Measurements from ENCODE around the gene ATP1B1. TPM values are rescaled to one million over a fixed set of nuclear protein-coding genes. Genes with fewer than 3 reads are reported as not detected.

ATP1B1 gene
- total RNA-seq, 1 experiment from 2014 or later = 20.2 TPM

GRCh38 chr1:169060919-169061639 lies 45.4 kb upstream of the ATP1B1 start:
- ChIA-PET CTCF (no interaction called here), POLR2A (ENCODE audit: low non-redundant PET) (interaction anchor here (0.6 kb wide), 1 partner anchor 1984 kb away, joined by 8 read pairs; no protein-coding TSS in a partner anchor)

GRCh38 chr1:169062152-169062551 lies 44.3 kb upstream of the ATP1B1 start:
- no peaks in the 10 kb centered on the region for H3K36me3 ChIP-seq (ENCODE audit: insufficient read depth, low read length, poor library complexity, severe bottlenecking)
- DNase-seq (ENCODE audit: low spot score) = no peak
- no peak for TF ChIP-seq CTCF (conservative IDR thresholded peaks at IDR 0.05; ENCODE audit: low read depth, low read length)
- TF ChIP-seq EZH2 (IDR thresholded peaks at IDR 0.05; ENCODE audit: borderline replicate concordance, low read depth, low read length, poor library complexity, severe bottlenecking) = no peak
- intact Hi-C loops (cut with micrococcal nuclease; ENCODE audit: unreplicated experiment) = no loop called here
- BruUV-seq (replicated peaks) = no TSS peak
- ChIA-PET POLR2A (ENCODE audit: low non-redundant PET) (interaction anchor here (0.6 kb wide), 1 partner anchor 1983 kb away, joined by 8 read pairs; no protein-coding TSS in a partner anchor), CTCF (no interaction called here)
- no peak overlapping the region for H3K4me3 ChIP-seq (ENCODE audit: low read depth, low read length, poor library complexity, severe bottlenecking)
- no peak overlapping the region for H3K27ac ChIP-seq (ENCODE audit: low read depth, low read length, poor library complexity, severe bottlenecking)
- no peaks in the 10 kb centered on the region for H3K9me3 ChIP-seq (ENCODE audit: low read depth, low read length, poor library complexity, severe bottlenecking)
- H3K27me3 ChIP-seq (replicated peaks; ENCODE audit: insufficient read depth, low read depth, low read length, poor library complexity) = no peaks in the 10 kb centered on the region
- H3K4me1 ChIP-seq (ENCODE audit: insufficient read depth, low read length, poor library complexity, severe bottlenecking) = no peaks in the 10 kb centered on the region

More at GRCh38 chr1:169060919-169061639, 45.4 kb upstream of the ATP1B1 start:
- no peak for DNase-seq (ENCODE audit: low spot score)
- intact Hi-C loops (cut with micrococcal nuclease; ENCODE audit: unreplicated experiment) = no loop called here
- no peaks in the 10 kb centered on the region for H3K27me3 ChIP-seq (replicated peaks; ENCODE audit: insufficient read depth, low read depth, low read length, poor library complexity)
- H3K4me1 ChIP-seq (ENCODE audit: insufficient read depth, low read length, poor library complexity, severe bottlenecking) = no peaks in the 10 kb centered on the region
- no peak overlapping the region for H3K4me3 ChIP-seq (ENCODE audit: low read depth, low read length, poor library complexity, severe bottlenecking)
- H3K27ac ChIP-seq (ENCODE audit: low read depth, low read length, poor library complexity, severe bottlenecking) = no peak overlapping the region
- no peaks in the 10 kb centered on the region for H3K36me3 ChIP-seq (ENCODE audit: insufficient read depth, low read length, poor library complexity, severe bottlenecking)
- TF ChIP-seq CTCF (conservative IDR thresholded peaks at IDR 0.05; ENCODE audit: low read depth, low read length) = no peak
- no peak for TF ChIP-seq EZH2 (IDR thresholded peaks at IDR 0.05; ENCODE audit: borderline replicate concordance, low read depth, low read length, poor library complexity, severe bottlenecking)
- BruUV-seq (replicated peaks) = no TSS peak
- no peaks in the 10 kb centered on the region for H3K9me3 ChIP-seq (ENCODE audit: low read depth, low read length, poor library complexity, severe bottlenecking)

- H3K4me1 ChIP-seq (ENCODE audit: insufficient read depth, low read length, poor library complexity, severe bottlenecking) = no peaks in the 10 kb centered on the region
- H3K4me3 ChIP-seq (ENCODE audit: low read depth, low read length, poor library complexity, severe bottlenecking) = no peak overlapping the region
- no peaks in the 10 kb centered on the region for H3K27me3 ChIP-seq (replicated peaks; ENCODE audit: insufficient read depth, low read depth, low read length, poor library complexity)
- H3K9me3 ChIP-seq (ENCODE audit: low read depth, low read length, poor library complexity, severe bottlenecking) = no peaks in the 10 kb centered on the region
- no peak overlapping the region for H3K27ac ChIP-seq (ENCODE audit: low read depth, low read length, poor library complexity, severe bottlenecking)
- intact Hi-C loops (cut with micrococcal nuclease; ENCODE audit: unreplicated experiment) = no loop called here
- ChIA-PET CTCF (no interaction called here), POLR2A (ENCODE audit: low non-redundant PET) (no interaction called here)
- no TSS peak for BruUV-seq (replicated peaks)
- no peak for TF ChIP-seq CTCF (conservative IDR thresholded peaks at IDR 0.05; ENCODE audit: low read depth, low read length)
- no peak for TF ChIP-seq EZH2 (IDR thresholded peaks at IDR 0.05; ENCODE audit: borderline replicate concordance, low read depth, low read length, poor library complexity, severe bottlenecking)
- no peak for DNase-seq (ENCODE audit: low spot score)
- H3K36me3 ChIP-seq (ENCODE audit: insufficient read depth, low read length, poor library complexity, severe bottlenecking) = no peaks in the 10 kb centered on the region
Observed at GRCh38 chr1:169064103-169064502, 42.4 kb upstream of the ATP1B1 start.

Data from A673 (cell line).